Osteoblast (primary cell): Measurements from ENCODE around the gene ZNF496. TPM values are rescaled to one million over a fixed set of nuclear protein-coding genes. Genes with fewer than 3 reads are reported as not detected.

Experiments used
- DNase-seq: peaks from one replicate; pipeline ENCODE4 v3.0.0; 2011; ENCODE audit warnings: low spot score, mixed read lengths; ENCODE audit not compliant: insufficient read length; ENCODE audit errors: missing footprints
- H2AFZ ChIP-seq: 2 replicates; pipeline ENCODE4 v1.6.0; 2011; ENCODE audit warnings: mild to moderate bottlenecking, low read length
- H3K27ac ChIP-seq: 2 replicates; pipeline ENCODE4 v1.5.1; 2011; ENCODE audit warnings: mild to moderate bottlenecking, low read depth, low read length, moderate library complexity
- H3K27me3 ChIP-seq: 2 replicates; pipeline ENCODE4 v1.6.0; 2012; ENCODE audit warnings: mild to moderate bottlenecking, control low read depth, inconsistent platforms, low read length, moderate library complexity; ENCODE audit not compliant: insufficient read depth
- H3K36me3 ChIP-seq: 2 replicates; pipeline ENCODE4 v1.5.1; 2011; ENCODE audit warnings: mild to moderate bottlenecking, low read length, control low read depth, moderate library complexity; ENCODE audit not compliant: insufficient read depth
- H3K4me1 ChIP-seq: 2 replicates; pipeline ENCODE4 v1.5.1; 2011; ENCODE audit warnings: mild to moderate bottlenecking, low read length, control low read depth, moderate library complexity; ENCODE audit not compliant: insufficient read depth
- H3K4me2 ChIP-seq: 2 replicates; pipeline ENCODE4 v1.6.0; 2011; ENCODE audit warnings: mild to moderate bottlenecking, low read length; ENCODE audit not compliant: insufficient read depth
- H3K4me3 ChIP-seq: fragments of 200-600 bp; sonication (generic); 3 replicates; pipeline ENCODE4 v1.5.1; 2012; ENCODE audit warnings: mild to moderate bottlenecking, low read length, inconsistent platforms; ENCODE audit not compliant: insufficient read depth
- H3K79me2 ChIP-seq: 2 replicates; pipeline ENCODE4 v1.6.0; 2012; ENCODE audit warnings: mild to moderate bottlenecking, low read length, control low read depth, inconsistent platforms; ENCODE audit not compliant: insufficient read depth
- H3K9me3 ChIP-seq: 2 replicates; pipeline ENCODE4 v1.5.1; 2011; ENCODE audit warnings: low read depth, low read length, control low read depth
- H4K20me1 ChIP-seq: 2 replicates; pipeline ENCODE4 v1.6.0; 2012; ENCODE audit warnings: mild to moderate bottlenecking, low read length, control low read depth; ENCODE audit not compliant: insufficient read depth
- CTCF ChIP-seq: IDR thresholded peaks from 2 replicates; pipeline ENCODE4 v1.5.1; 2011; ENCODE audit warnings: mild to moderate bottlenecking, low read depth, low read length, moderate library complexity; ENCODE audit errors: extremely low read depth
- total RNA-seq: library from RNA; depleted of rRNA; stranded (reverse); fragments of >200 nt; gene quantifications from 2 replicates; pipeline ENCODE4 v1.2.3, GENCODE V29; 2012

The ZNF496 gene
- total RNA-seq, 1 donor: 29.3 TPM

- H2AFZ ChIP-seq: no peak overlapping the region
- H3K4me3 ChIP-seq: no peak overlapping the region
- peaks cover 18% of the 10 kb centered on the region for H3K4me1 ChIP-seq
- TF ChIP-seq CTCF: no peak
- no peaks in the 10 kb centered on the region for H3K27me3 ChIP-seq
- peaks cover 7% of the 10 kb centered on the region for H4K20me1 ChIP-seq
- peaks cover 24% of the 10 kb centered on the region for H3K36me3 ChIP-seq
- no peaks in the 10 kb centered on the region for H3K9me3 ChIP-seq
- no peak for DNase-seq
- H3K4me2 ChIP-seq: no peak overlapping the region
- H3K27ac ChIP-seq: no peak overlapping the region
- no peaks in the 10 kb centered on the region for H3K79me2 ChIP-seq
These were observed 33.0 kb downstream of the ZNF496 start for GRCh38 chr1:247298701-247299100.

GRCh38 chr1:247298124-247298481 is 33.6 kb downstream of the ZNF496 start:
- Histone ChIP-seq H2AFZ (no peak overlapping the region), H3K79me2 (no peaks in the 10 kb centered on the region), H3K4me2 (no peak overlapping the region), H3K4me1 (peaks cover 20% of the 10 kb centered on the region), H3K27ac (no peak overlapping the region), H3K4me3 (no peak overlapping the region), H3K27me3 (no peaks in the 10 kb centered on the region), H3K9me3 (no peaks in the 10 kb centered on the region), H3K36me3 (peaks cover 18% of the 10 kb centered on the region), H4K20me1 (peaks cover 8% of the 10 kb centered on the region)
- no peak for TF ChIP-seq CTCF
- DNase-seq: no peak

- peaks cover 24% of the 10 kb centered on the region for H3K4me1 ChIP-seq
- no peak for TF ChIP-seq CTCF
- H3K79me2 ChIP-seq: no peaks in the 10 kb centered on the region
- H3K9me3 ChIP-seq: no peaks in the 10 kb centered on the region
- H3K4me2 ChIP-seq: no peak overlapping the region
- peaks cover 13% of the 10 kb centered on the region for H3K36me3 ChIP-seq
- peaks cover 8% of the 10 kb centered on the region for H4K20me1 ChIP-seq
- no peak overlapping the region for H3K27ac ChIP-seq
- no peaks in the 10 kb centered on the region for H3K27me3 ChIP-seq
- no peak for DNase-seq
- H2AFZ ChIP-seq: no peak overlapping the region
- H3K4me3 ChIP-seq: no peak overlapping the region
These were observed 34.2 kb downstream of the ZNF496 start for GRCh38 chr1:247297263-247298123.

GRCh38 chr1:247296599-247297180 is 35.0 kb downstream of the ZNF496 start:
- no peak overlapping the region for H3K4me2 ChIP-seq
- peaks cover 7% of the 10 kb centered on the region for H3K27me3 ChIP-seq
- H3K9me3 ChIP-seq: no peaks in the 10 kb centered on the region
- peaks cover 8% of the 10 kb centered on the region for H4K20me1 ChIP-seq
- H3K79me2 ChIP-seq: no peaks in the 10 kb centered on the region
- H3K4me1 ChIP-seq: peaks cover 24% of the 10 kb centered on the region
- peaks cover 12% of the 10 kb centered on the region for H3K36me3 ChIP-seq
- no peak for DNase-seq
- no peak for TF ChIP-seq CTCF
- no peak overlapping the region for H2AFZ ChIP-seq
- H3K4me3 ChIP-seq: no peak overlapping the region
- H3K27ac ChIP-seq: no peak overlapping the region
